ENCODE data around the gene ARPC5L.
"Not testable (repeated sequence)": the region's sequence is repeated elsewhere in the genome, so short reads cannot be mapped to it uniquely, and the experiment has no call there.

The ARPC5L gene

GRCh38 chr9:124886866-124887492 is 25.0 kb downstream of the ARPC5L start:
- peaks cover 49% of the 10 kb centered on the region for H3K36me3 Mint-ChIP-seq (ENCODE audit: low read depth)
- ATAC-seq (no peak), DNase-seq (no peak)
- no peaks in the 10 kb centered on the region for H3K9me3 Mint-ChIP-seq
- H3K4me3 Mint-ChIP-seq: no peak overlapping the region
- no peaks in the 10 kb centered on the region for H3K27me3 Mint-ChIP-seq
- H3K4me1 Mint-ChIP-seq: no peaks in the 10 kb centered on the region
- no peak overlapping the region for H3K27ac Mint-ChIP-seq

- H3K27me3 Mint-ChIP-seq: no peaks in the 10 kb centered on the region
- no peak for ATAC-seq
- DNase-seq: no peak
- no peaks in the 10 kb centered on the region for H3K4me1 Mint-ChIP-seq
- no peak overlapping the region for H3K4me3 Mint-ChIP-seq
- no peaks in the 10 kb centered on the region for H3K9me3 Mint-ChIP-seq
- H3K27ac Mint-ChIP-seq: no peak overlapping the region
- H3K36me3 Mint-ChIP-seq (ENCODE audit: low read depth): peaks cover 50% of the 10 kb centered on the region
Observed at GRCh38 chr9:124887832-124888231, 25.9 kb downstream of the ARPC5L start.

- no peak overlapping the region for H3K27ac Mint-ChIP-seq
- no peak for DNase-seq
- no peaks in the 10 kb centered on the region for H3K9me3 Mint-ChIP-seq
- H3K4me1 Mint-ChIP-seq: no peaks in the 10 kb centered on the region
- H3K27me3 Mint-ChIP-seq: no peaks in the 10 kb centered on the region
- peaks cover 57% of the 10 kb centered on the region for H3K36me3 Mint-ChIP-seq (ENCODE audit: low read depth)
- no peak overlapping the region for H3K4me3 Mint-ChIP-seq
- no peak for ATAC-seq
Observed at GRCh38 chr9:124889006-124889405, 27.1 kb downstream of the ARPC5L start.

DNA sequence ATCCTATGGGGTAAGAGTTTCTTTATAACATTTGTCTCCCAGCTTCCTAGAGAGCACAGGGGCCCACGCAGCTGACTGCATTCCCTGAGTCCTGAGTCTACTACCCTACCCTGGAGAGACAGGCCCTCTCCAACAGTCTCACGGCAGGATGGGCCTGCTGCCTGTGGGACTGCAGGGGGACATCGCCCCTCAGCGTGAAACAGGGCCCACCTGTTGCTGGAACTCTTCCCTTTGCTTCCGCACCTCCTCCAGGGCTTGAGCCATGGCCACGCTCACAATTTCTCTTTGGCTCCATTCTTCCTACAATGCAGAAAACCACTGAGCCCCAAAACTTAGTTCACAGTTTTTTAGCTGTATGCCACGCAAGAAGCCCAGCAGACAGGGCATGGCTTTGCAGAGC is 28.2 kb downstream of the ARPC5L start:
- H3K9me3 Mint-ChIP-seq: no peaks in the 10 kb centered on the region
- peaks cover 53% of the 10 kb centered on the region for H3K36me3 Mint-ChIP-seq (ENCODE audit: low read depth)
- no peaks in the 10 kb centered on the region for H3K4me1 Mint-ChIP-seq

GRCh38 chr9:124894035-124894740 is 32.3 kb downstream of the ARPC5L start:
- H3K36me3 Mint-ChIP-seq (ENCODE audit: low read depth): peaks cover 49% of the 10 kb centered on the region
- H3K27me3 Mint-ChIP-seq: no peaks in the 10 kb centered on the region
- H3K4me3 Mint-ChIP-seq: no peak overlapping the region
- no peak overlapping the region for H3K27ac Mint-ChIP-seq
- ATAC-seq (no peak), DNase-seq (no peak)
- H3K4me1 Mint-ChIP-seq: no peaks in the 10 kb centered on the region
- no peaks in the 10 kb centered on the region for H3K9me3 Mint-ChIP-seq

More for the DNA sequence above, 28.2 kb downstream of the ARPC5L start:
- DNase-seq (no peak), ATAC-seq (no peak)
- Mint-ChIP-seq H3K4me3 (no peak overlapping the region), H3K27ac (no peak overlapping the region), H3K27me3 (no peaks in the 10 kb centered on the region)

GRCh38 chr9:124894741-124895170 is 32.8 kb downstream of the ARPC5L start:
- peaks cover 47% of the 10 kb centered on the region for H3K36me3 Mint-ChIP-seq (ENCODE audit: low read depth)
- H3K27ac Mint-ChIP-seq: no peak overlapping the region
- H3K4me3 Mint-ChIP-seq: no peak overlapping the region
- no peaks in the 10 kb centered on the region for H3K4me1 Mint-ChIP-seq
- DNase-seq: no peak
- H3K9me3 Mint-ChIP-seq: no peaks in the 10 kb centered on the region
- peak; percentile 61 for ATAC-seq
- no peaks in the 10 kb centered on the region for H3K27me3 Mint-ChIP-seq

DNA sequence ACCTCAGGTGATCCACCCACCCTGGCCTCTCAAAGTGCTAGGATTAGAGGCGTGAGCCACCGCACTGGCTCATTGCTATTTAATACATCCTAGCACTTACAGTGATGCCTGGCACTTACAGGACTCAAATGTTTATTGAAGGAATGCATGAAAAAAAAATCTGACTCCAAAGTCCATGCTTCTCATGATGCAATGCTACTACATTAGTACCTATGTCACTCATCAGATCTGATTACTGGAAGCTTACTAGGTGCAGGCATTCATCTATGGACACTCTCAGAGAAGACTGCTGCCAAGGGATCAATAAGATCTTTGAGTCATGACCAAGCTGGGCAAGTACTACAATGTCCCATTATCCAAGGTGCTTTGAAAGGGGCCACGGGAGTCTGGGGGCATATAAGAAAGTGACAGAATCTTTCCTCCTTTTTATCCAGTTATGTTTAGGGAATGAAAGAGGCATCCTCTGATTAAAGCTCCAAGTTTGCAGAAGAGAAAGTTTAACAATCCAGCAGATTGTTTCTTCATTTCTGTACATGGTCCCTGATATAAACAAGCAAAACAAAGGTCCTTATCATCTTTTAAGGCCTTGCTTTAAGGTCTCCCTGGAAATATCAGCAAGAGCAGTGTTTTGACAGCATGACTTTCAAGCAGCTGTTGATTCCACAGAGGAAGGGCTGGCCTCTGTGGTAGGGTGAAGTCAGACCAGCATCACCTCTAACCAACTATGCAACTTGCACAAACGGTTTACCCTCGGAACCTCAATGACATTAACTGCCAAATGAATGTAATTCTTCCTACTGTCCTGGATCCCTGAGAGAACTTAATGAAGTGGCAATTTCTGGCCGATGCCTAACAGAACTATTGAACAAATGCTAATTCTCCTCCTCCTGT is 35.9 kb downstream of the ARPC5L start:
- peaks cover 38% of the 10 kb centered on the region for H3K36me3 Mint-ChIP-seq (ENCODE audit: low read depth)
- H3K27ac Mint-ChIP-seq: no peak overlapping the region
- no peak overlapping the region for H3K4me3 Mint-ChIP-seq
- no peaks in the 10 kb centered on the region for H3K4me1 Mint-ChIP-seq
- H3K9me3 Mint-ChIP-seq: no peaks in the 10 kb centered on the region
- ATAC-seq (no peak), DNase-seq (no peak)
- H3K27me3 Mint-ChIP-seq: no peaks in the 10 kb centered on the region

DNA sequence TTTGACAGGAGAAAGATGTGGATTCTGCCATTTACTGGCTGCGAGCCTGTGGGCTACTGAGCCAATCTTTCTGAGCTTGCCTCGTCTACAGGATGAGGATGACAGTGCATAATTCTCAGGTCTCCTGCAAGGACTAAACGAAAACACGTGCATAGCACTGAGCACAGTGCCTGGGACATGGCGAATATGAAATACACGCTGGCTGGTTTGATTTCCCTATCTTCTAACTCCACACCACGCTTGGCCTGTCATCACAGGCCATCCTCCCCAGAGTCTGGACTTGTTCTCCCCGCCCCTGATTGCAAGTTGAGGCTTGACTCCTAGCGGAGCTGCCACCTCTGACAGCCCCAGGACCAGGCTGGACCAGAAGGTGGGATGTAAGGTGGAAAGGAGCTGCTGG is 37.9 kb downstream of the ARPC5L start:
- Mint-ChIP-seq H3K27ac (no peak overlapping the region), H3K9me3 (no peaks in the 10 kb centered on the region), H3K27me3 (no peaks in the 10 kb centered on the region), H3K4me1 (no peaks in the 10 kb centered on the region), H3K36me3 (ENCODE audit: low read depth) (peaks cover 38% of the 10 kb centered on the region), H3K4me3 (no peak overlapping the region)
- ATAC-seq (no peak), DNase-seq (no peak)

DNA sequence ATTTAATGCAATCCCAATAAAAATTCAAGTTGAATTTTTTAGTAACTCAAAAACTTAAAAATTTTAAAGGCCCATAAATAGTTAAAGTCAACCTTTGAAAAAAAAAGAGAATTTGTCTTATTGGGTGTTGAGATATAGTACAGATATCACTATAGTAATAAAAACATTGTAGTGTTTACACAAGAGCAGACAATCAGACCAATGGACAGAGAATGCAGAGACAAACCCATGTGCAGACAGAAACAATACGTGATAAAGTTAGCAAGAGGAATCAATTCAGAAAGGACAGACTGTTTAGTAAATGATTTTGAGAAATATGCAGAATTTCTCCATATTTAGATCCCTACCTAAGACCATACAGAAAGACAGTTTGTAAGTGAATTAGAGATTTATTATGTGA is 45.0 kb downstream of the ARPC5L start:
- no peak for ATAC-seq
- Mint-ChIP-seq H3K4me1 (no peaks in the 10 kb centered on the region), H3K9me3 (no peaks in the 10 kb centered on the region), H3K36me3 (ENCODE audit: low read depth) (peaks cover 37% of the 10 kb centered on the region), H3K27ac (no peak overlapping the region), H3K4me3 (no peak overlapping the region), H3K27me3 (no peaks in the 10 kb centered on the region)
- DNase-seq: no peak

- no peaks in the 10 kb centered on the region for H3K9me3 Mint-ChIP-seq
- H3K36me3 Mint-ChIP-seq (ENCODE audit: low read depth): peaks cover 32% of the 10 kb centered on the region
- H3K27ac Mint-ChIP-seq: no peak overlapping the region
- DNase-seq: no peak
- H3K4me3 Mint-ChIP-seq: no peak overlapping the region
- no peaks in the 10 kb centered on the region for H3K27me3 Mint-ChIP-seq
- H3K4me1 Mint-ChIP-seq: no peaks in the 10 kb centered on the region
- no peak for ATAC-seq
Observed at GRCh38 chr9:124908098-124908497, 46.2 kb downstream of the ARPC5L start.

GRCh38 chr9:124911766-124912165 is 49.8 kb downstream of the ARPC5L start:
- peaks cover 31% of the 10 kb centered on the region for H3K36me3 Mint-ChIP-seq (ENCODE audit: low read depth)
- no peaks in the 10 kb centered on the region for H3K9me3 Mint-ChIP-seq
- no peak overlapping the region for H3K27ac Mint-ChIP-seq
- no peak overlapping the region for H3K4me3 Mint-ChIP-seq
- H3K27me3 Mint-ChIP-seq: no peaks in the 10 kb centered on the region
- DNase-seq (no peak), ATAC-seq (no peak)
- H3K4me1 Mint-ChIP-seq: no peaks in the 10 kb centered on the region

GRCh38 chr9:124913378-124913777 is 51.4 kb downstream of the ARPC5L start:
- Mint-ChIP-seq H3K9me3 (no peaks in the 10 kb centered on the region), H3K36me3 (ENCODE audit: low read depth) (peaks cover 26% of the 10 kb centered on the region), H3K4me3 (no peak overlapping the region), H3K27ac (no peak overlapping the region), H3K27me3 (no peaks in the 10 kb centered on the region), H3K4me1 (no peaks in the 10 kb centered on the region)
- no peak for ATAC-seq
- DNase-seq: no peak

DNA sequence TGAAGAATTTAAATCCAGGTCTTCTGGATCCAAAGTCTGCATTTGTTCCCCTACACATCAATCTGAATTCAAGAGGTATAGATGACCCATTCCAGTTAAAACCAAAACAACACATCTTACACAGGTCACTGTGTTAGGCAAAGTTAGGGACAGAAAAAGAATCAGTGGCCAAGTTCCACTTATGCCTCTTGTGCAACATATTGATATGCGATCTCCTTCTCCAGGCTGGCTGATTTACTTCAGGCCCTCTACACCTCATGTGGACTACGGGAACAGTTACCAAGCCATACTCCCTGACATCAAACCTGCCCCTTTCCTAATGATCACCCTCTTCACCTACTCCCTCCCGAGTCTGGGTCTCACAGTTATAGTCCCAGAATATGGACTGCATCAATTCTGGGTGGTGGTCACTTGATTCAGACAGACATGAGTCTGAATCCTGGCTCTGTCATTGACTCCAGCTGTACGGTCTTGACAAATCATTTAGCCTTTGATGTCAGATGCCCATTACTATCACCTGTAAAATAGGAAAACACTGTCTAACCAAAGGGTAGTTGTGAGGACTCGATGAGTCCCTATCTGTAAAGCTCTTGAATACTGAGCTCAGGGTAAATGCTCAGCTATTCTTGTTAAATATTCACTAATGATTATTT is 52.9 kb downstream of the ARPC5L start:
- peaks cover 29% of the 10 kb centered on the region for H3K36me3 Mint-ChIP-seq (ENCODE audit: low read depth)
- H3K27ac Mint-ChIP-seq: no peak overlapping the region
- no peak overlapping the region for H3K4me3 Mint-ChIP-seq

DNA sequence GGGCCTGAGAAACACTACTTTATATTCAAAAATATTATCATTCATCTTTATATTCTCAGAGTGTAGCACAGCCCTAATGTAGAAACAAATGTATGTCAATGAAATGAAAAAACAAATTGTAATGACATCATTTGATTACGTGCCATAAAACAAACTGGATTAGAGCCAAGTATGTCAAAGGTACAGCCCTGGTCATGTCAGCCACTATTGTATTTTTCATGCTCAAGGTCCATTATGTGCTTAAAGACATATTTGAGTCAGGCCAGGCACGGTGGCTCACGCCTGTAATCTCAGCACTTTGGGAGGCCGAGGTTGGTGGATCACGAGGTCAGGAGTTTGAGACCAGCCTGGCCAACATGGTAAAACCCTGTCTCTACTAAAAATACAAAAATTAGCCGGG is 58.5 kb downstream of the ARPC5L start:
- not testable (repeated sequence) for H3K27me3 Mint-ChIP-seq, H3K27ac Mint-ChIP-seq, ATAC-seq, H3K4me3 Mint-ChIP-seq, DNase-seq, H3K4me1 Mint-ChIP-seq, H3K9me3 Mint-ChIP-seq
- H3K36me3 Mint-ChIP-seq (ENCODE audit: low read depth): peaks cover 16% of the 10 kb centered on the region

More for the DNA sequence above, 52.9 kb downstream of the ARPC5L start:
- DNase-seq (no peak), ATAC-seq (no peak)
- H3K27me3 Mint-ChIP-seq: no peaks in the 10 kb centered on the region
- no peaks in the 10 kb centered on the region for H3K9me3 Mint-ChIP-seq
- H3K4me1 Mint-ChIP-seq: no peaks in the 10 kb centered on the region

Measured in activated naive CD8-positive, alpha-beta T cell treated with anti-CD3 and anti-CD28 coated beads, Interleukin-2, amount 50 U/mL, for 24 hours (primary cell).